HepG2 (cell line): ENCODE data around the gene USP7. TPM values are rescaled to one million over a fixed set of nuclear protein-coding genes. Genes with fewer than 3 reads are reported as not detected.

Experiments
- CENPBD1 ChIP-seq: sonication (generic); formaldehyde crosslinking; IDR thresholded peaks from 2 replicates; pipeline ENCODE4 v1.8.0; 2022; ENCODE audit warnings: missing genetic modification reagents, low read depth, mild to moderate bottlenecking, borderline replicate concordance
- GZF1 ChIP-seq: sonication (generic); formaldehyde crosslinking; IDR thresholded peaks from 2 replicates; pipeline ENCODE4 v1.5.1; 2020; ENCODE audit warnings: mild to moderate bottlenecking, missing genetic modification reagents
- JUND ChIP-seq: sonication (generic); formaldehyde crosslinking; IDR thresholded peaks from 2 replicates; pipeline ENCODE4 v1.8.0; 2022; ENCODE audit warnings: mild to moderate bottlenecking, missing genetic modification reagents
- MNT ChIP-seq: fragments of 450-650 bp; IDR thresholded peaks from 2 replicates; pipeline ENCODE4 v1.6.1; 2016
- PHF8 ChIP-seq: sonication (generic); formaldehyde crosslinking; IDR thresholded peaks from 2 replicates; pipeline ENCODE4 v1.5.0; 2020; ENCODE audit warnings: missing genetic modification reagents
- ZBTB39 ChIP-seq: sonication (generic); formaldehyde crosslinking; IDR thresholded peaks from 2 replicates; pipeline ENCODE4 v1.5.0; 2020; ENCODE audit warnings: missing genetic modification reagents
- ZBTB7B ChIP-seq: sonication (generic); formaldehyde crosslinking; IDR thresholded peaks from 2 replicates; pipeline ENCODE4 v1.4.0; 2020; ENCODE audit warnings: missing genetic modification reagents
- ZKSCAN8 ChIP-seq: IDR thresholded peaks from 2 replicates; pipeline ENCODE4 v1.6.1; 2016; ENCODE audit warnings: borderline replicate concordance, missing genetic modification reagents, missing compliant biosample characterization
- ZNF333 ChIP-seq: sonication (generic); formaldehyde crosslinking; IDR thresholded peaks from 2 replicates; pipeline ENCODE4 v1.4.0; 2020; ENCODE audit warnings: mild to moderate bottlenecking, missing genetic modification reagents, borderline replicate concordance
- ZNF335 ChIP-seq: sonication (generic); formaldehyde crosslinking; IDR thresholded peaks from 2 replicates; pipeline ENCODE4 v1.4.0; 2020; ENCODE audit warnings: missing genetic modification reagents
- ZNF781 ChIP-seq: sonication (generic); formaldehyde crosslinking; IDR thresholded peaks from 2 replicates; pipeline ENCODE4 v1.5.1; 2020; ENCODE audit warnings: borderline replicate concordance, mild to moderate bottlenecking, missing genetic modification reagents; ENCODE audit errors: not compliant biosample characterization
- polyA plus RNA-seq, 8 experiments: library from polyadenylated mRNA; depleted of rRNA in 3 of 8; stranded (reverse) in 7 of 8; unstranded in 1 of 8; fragments of >200 nt; fragmentation: Illumina TruSeq in 4 of 8; extraction: Trizol in 4 of 8; gene quantifications; 2 replicates each; pipeline versions ENCODE4 v1.2.1 to v1.2.3, GENCODE V29; 2011 to 2016; ENCODE audit warnings: low read depth in 4 of 8, missing spikeins in 1 of 8, mixed read lengths in 1 of 8; ENCODE audit not compliant: insufficient read depth in 1 of 8
- total RNA-seq, 5 experiments: library from RNA; depleted of rRNA; stranded (reverse); fragments of >200 nt; fragmentation: Illumina TruSeq; extraction: Trizol; gene quantifications; 2 replicates each; pipeline ENCODE4 v1.2.3, GENCODE V29; 2016; ENCODE audit warnings: low read depth in 1 of 5
- TF ChIP-seq, protein P1 (sequence below): sonication (generic); formaldehyde crosslinking; IDR thresholded peaks from 2 replicates; pipeline ENCODE4 v1.5.0; 2020; ENCODE audit warnings: missing genetic modification reagents
- TF ChIP-seq, protein P2 (sequence below): sonication (generic); formaldehyde crosslinking; IDR thresholded peaks from 2 replicates; pipeline ENCODE4 v1.4.0; 2020; ENCODE audit warnings: mild to moderate bottlenecking, missing genetic modification reagents, borderline replicate concordance
- TF ChIP-seq, protein P3 (sequence below): sonication (generic); formaldehyde crosslinking; IDR thresholded peaks from 2 replicates; pipeline ENCODE4 v1.8.0; 2022; ENCODE audit warnings: low read depth, missing genetic modification reagents
- TF ChIP-seq, protein P4 (sequence below): sonication (generic); formaldehyde crosslinking; IDR thresholded peaks from 2 replicates; pipeline ENCODE4 v1.8.1; 2023; ENCODE audit warnings: mild to moderate bottlenecking, moderate library complexity, missing genetic modification reagents

Gene USP7
- total and polyA plus RNA-seq, 2 of the 13 experiments (the other 11 are each of a cell fraction or from before 2014, with no cell fraction given), result 52.5 to 173 TPM

- TF ChIP-seq, protein P1, sequence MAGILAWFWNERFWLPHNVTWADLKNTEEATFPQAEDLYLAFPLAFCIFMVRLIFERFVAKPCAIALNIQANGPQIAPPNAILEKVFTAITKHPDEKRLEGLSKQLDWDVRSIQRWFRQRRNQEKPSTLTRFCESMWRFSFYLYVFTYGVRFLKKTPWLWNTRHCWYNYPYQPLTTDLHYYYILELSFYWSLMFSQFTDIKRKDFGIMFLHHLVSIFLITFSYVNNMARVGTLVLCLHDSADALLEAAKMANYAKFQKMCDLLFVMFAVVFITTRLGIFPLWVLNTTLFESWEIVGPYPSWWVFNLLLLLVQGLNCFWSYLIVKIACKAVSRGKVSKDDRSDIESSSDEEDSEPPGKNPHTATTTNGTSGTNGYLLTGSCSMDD, result no peak
- TF ChIP-seq, protein P2, sequence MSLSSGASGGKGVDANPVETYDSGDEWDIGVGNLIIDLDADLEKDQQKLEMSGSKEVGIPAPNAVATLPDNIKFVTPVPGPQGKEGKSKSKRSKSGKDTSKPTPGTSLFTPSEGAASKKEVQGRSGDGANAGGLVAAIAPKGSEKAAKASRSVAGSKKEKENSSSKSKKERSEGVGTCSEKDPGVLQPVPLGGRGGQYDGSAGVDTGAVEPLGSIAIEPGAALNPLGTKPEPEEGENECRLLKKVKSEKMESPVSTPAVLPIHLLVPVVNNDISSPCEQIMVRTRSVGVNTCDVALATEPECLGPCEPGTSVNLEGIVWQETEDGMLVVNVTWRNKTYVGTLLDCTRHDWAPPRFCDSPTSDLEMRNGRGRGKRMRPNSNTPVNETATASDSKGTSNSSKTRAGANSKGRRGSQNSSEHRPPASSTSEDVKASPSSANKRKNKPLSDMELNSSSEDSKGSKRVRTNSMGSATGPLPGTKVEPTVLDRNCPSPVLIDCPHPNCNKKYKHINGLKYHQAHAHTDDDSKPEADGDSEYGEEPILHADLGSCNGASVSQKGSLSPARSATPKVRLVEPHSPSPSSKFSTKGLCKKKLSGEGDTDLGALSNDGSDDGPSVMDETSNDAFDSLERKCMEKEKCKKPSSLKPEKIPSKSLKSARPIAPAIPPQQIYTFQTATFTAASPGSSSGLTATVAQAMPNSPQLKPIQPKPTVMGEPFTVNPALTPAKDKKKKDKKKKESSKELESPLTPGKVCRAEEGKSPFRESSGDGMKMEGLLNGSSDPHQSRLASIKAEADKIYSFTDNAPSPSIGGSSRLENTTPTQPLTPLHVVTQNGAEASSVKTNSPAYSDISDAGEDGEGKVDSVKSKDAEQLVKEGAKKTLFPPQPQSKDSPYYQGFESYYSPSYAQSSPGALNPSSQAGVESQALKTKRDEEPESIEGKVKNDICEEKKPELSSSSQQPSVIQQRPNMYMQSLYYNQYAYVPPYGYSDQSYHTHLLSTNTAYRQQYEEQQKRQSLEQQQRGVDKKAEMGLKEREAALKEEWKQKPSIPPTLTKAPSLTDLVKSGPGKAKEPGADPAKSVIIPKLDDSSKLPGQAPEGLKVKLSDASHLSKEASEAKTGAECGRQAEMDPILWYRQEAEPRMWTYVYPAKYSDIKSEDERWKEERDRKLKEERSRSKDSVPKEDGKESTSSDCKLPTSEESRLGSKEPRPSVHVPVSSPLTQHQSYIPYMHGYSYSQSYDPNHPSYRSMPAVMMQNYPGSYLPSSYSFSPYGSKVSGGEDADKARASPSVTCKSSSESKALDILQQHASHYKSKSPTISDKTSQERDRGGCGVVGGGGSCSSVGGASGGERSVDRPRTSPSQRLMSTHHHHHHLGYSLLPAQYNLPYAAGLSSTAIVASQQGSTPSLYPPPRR (CRISPR knock-in tag), result no peak; the same call in 1 of the 2 replicates
- TF ChIP-seq, protein P3, sequence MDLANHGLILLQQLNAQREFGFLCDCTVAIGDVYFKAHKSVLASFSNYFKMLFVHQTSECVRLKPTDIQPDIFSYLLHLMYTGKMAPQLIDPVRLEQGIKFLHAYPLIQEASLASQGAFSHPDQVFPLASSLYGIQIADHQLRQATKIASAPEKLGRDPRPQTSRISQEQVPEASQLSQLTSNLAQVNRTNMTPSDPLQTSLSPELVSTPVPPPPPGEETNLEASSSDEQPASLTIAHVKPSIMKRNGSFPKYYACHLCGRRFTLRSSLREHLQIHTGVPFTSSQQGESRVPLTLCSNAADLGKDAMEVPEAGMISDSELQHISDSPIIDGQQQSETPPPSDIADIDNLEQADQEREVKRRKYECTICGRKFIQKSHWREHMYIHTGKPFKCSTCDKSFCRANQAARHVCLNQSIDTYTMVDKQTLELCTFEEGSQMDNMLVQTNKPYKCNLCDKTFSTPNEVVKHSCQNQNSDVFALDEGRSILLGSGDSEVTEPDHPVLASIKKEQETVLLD (CRISPR knock-in tag), result no peak
- TF ChIP-seq ZKSCAN8 (CRISPR knock-in tag) (peak; percentile 66; the same call in 1 of the 2 replicates), PHF8 (CRISPR knock-in tag) (no peak; the same call in 1 of the 2 replicates), ZNF781 (CRISPR knock-in tag) (peak; percentile 91), ZBTB39 (CRISPR knock-in tag) (no peak), ZNF333 (peak; percentile 58; the same call in 1 of the 2 replicates), GZF1 (CRISPR knock-in tag) (peak; percentile 80; the same call in 1 of the 2 replicates), JUND (CRISPR knock-in tag) (peak; percentile 52; the same call in 1 of the 2 replicates), MNT (0 out of 2 replicates have a peak, but pooled peaks have one; percentile 6), CENPBD1 (CRISPR knock-in tag) (no peak), ZNF335 (CRISPR knock-in tag) (peak; percentile 81), ZBTB7B (CRISPR knock-in tag) (peak; percentile 93)
- TF ChIP-seq, protein P4, sequence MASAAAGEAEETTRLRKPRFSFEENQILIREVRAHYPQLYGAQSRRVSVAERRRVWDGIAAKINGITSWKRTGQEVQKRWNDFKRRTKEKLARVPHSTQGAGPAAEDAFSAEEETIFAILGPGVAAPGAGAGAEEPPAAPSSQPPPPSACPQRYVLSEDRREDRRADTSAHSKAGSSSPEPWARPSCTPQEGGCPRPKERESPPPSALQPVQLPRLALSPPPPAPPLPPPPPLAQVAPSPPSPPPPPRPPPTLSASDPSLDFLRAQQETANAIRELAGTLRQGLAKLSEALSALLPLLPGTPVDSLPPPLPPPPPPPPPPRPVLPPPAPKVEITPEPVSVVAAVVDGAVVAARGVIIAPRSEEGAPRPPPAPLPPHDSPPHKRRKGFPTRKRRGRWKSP (CRISPR knock-in tag), result peak; percentile 89
Measured at GRCh38 chr16:9008601-9009260, 45.0 kb upstream of the USP7 start (continued).
